NCI-H187 treated with DMSO at 0.1 percent for 48 hours (cell line): Measurements from ENCODE around the gene SYTL4.
"Not testable (repeated sequence)": the region's sequence is repeated elsewhere in the genome, so short reads cannot be mapped to it uniquely, and the experiment has no call there.

ENCODE experiments used
- DNase-seq: peaks from one replicate; lab custom pipeline; 2025; lab: John Stamatoyannopoulos, UW

SYTL4 gene

DNA sequence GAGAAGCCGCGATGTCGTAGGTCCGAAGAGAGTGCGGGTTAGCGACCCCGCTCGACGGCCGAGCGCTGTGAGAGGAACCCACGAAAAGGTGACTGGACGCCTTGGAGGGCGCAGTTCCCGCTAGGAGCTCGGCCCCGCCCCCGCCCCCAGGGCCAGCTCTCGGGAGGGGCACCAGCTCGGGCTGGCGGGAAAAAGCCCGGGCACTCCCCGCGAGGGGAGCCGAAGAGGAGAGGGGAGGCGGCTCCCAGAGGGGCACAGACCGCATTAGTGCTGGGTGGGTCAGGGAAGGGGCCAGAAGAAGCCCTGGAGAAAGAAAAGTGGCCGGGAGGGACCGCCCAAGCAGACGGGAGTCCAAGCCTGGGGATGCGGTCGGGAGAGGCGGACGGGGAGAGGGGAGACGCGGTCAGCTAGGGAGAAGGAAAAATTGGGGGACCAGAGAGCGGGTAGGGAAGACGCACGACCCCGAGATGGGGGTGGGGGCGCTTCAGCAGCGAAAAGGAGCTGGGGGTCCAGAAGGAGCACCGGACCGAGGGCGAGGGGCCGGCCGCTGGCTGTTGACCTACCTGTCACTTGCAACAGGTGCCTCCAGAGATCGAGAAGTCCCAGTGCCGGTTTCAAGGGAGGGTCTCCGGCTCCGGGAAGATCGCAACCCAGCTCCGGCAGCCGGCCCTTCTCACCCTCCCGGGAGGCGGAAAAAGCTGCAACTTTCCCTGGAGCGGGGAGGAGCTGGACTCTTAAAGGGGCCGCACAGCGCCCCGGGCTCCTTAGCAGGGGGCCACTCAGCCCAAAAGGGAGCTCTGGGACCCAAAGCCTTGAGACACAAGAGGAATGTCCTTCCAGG lies at the start of gene SYTL4:
SYTL4 (minus strand) TSS at position 681 of the 841 bp plus-strand sequence. CDS start 30,084 bp downstream, outside the sequence.
- DNase-seq: no peak

DNA sequence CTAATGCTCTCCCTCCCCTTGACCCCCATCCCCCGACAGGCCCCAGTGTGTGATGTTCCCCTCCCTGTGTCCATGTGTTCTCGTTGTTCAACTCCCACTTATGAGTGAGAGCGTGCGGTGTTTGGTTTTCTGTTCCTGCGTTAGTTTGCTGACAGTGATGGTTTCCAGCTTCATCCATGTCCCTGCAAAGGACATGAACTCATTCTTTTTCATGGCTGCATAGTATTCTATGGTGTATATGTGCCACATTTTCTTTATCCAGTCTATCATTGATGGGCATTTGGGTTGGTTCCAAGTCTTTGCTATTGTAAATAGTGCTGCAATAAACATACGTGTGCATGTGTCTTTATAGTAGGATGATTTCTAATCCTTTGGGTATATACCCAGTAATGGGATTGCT lies 37.5 kb upstream of the SYTL4 start:
- DNase-seq: not testable (repeated sequence)

DNA sequence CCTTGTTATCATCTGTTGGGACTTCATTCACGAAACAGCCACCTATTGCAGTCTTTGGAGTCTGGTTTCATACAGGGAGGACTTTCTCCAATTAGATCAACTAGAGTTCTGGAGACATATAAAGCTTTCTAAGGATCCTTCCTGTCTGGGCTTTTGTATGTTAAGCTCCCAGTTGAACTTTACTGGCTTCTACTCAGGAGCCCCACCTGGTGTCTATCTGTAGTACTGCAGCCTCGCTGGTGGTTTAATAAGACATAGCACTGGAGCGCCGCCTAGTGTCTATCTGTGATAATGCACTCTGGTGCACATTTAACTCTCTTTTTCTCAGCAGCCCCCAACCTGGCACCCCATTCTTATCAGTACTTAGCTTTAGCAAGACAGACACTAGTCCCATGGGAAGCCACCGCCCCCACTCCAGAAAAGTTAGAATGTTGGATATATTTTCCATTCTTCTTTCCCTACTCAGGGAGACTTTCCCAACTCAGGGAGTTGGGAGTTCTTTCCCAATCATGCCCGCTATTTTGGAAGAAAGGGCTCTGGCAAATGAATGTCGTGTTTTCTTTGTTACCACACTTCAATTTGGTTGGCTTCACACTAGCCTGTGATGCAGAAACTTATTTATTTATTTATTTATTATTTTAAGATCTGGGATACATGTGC lies 36.9 kb upstream of the SYTL4 start:
- DNase-seq: peak; percentile 22

DNA sequence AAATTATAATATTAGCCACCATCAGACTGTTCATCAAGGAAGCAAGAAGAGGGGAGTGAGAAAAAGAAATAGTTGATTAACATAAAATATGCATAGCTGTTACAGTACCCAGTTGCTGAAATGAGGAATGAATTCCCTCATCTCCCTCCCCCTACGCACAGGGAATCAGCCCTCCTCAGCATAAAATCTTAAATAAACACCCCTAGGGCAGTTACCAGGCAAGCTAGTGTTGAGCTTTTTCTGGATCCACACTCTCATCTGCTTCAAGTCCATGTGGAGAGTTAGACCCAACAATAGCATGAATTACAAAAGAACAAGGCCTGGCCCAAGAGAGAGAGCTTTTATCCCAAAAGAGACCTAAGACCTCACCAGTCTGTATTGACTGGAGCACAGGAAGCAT lies 19.0 kb upstream of the SYTL4 start:
- no peak for DNase-seq

DNA sequence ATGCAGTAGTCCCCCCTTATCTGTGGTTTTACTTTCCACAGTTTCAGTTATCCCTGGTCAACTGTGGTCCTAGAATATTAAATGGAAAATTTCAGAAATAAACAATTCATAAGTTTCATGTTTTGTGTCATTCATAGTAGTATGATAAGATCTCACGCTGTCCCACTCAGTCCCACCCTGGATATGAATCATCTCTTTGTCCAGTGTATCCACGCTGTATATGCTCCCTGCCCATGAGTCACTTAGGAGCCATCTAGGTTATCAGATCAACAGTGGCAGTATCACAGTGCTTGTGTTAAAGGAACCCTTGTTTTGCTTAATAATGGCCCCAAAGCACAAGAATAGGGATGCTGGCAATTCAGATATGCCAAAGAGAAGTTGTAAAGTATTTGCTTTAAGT lies 16.2 kb upstream of the SYTL4 start:
- no peak for DNase-seq

DNA sequence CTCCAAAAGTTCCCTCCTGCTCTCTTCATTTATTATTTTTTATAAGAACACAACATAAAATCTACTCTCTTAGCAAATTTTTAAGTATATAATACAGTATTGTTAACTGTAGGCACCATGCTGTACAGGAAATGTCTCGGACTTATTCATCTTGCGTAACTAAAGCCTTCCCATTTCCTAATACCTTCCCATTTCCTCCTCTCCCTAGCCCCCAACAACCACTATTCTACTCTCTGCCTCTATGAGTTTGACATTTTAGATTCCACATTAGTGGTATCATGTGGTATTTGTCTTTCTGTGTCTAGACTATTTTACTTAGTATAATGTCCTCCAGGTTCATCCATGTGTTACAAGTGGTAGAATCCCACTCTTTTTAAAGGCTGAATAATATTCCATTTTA lies 15.8 kb upstream of the SYTL4 start:
- DNase-seq: no peak

DNA sequence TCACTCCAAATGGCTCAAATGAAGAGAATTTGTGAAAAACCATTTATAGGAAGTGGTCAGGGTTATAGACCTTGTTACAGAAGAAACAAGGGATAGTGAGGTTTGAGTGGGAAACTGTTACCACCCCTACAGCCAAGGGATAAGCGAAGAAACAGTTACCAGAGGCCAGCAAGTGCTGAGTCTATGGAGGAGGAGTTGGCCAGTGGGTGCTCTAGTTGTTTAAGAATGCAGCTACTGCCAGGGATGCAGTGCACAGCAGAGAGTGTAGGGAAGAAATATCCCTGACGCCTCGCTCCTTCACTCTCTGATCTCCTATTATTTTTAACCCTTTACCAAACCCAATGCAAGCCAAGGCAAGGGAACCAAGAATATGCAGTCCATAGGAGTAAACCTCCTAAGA lies 15.2 kb upstream of the SYTL4 start:
- DNase-seq: no peak

DNA sequence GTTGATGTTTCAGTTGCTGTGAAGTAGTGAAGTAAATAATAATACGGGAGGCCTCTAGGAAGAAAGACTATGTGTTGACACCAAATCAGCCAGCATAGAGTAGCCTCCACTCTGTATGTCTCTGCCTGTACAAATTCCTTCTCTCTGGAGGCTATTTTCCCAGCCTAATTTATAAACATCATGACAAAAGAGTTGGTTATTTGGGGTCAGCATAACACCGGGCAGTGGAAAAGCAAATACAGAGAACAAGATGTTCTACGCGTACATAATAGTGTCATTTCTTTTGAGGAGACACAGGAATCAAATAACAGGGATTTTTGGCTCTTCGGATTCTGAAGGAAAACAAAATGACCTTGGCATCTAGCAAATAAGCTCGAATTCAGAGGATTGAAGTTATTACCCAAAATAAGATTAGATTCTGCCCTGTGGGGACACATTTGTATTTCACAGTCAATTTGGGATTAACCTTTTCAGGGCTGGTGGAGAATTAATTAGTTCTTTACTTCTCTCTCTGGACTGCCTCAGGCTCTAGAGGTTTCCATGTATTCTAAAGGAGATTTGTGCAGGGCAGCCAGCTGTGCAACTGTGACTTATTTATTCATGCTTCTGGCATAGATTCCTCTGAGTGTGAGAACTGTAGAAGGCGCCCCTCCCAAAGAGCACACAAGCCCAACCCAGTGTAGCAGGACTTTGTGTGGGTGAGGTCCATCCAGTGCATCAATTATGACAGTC lies 14.1 kb upstream of the SYTL4 start:
- DNase-seq: no peak

DNA sequence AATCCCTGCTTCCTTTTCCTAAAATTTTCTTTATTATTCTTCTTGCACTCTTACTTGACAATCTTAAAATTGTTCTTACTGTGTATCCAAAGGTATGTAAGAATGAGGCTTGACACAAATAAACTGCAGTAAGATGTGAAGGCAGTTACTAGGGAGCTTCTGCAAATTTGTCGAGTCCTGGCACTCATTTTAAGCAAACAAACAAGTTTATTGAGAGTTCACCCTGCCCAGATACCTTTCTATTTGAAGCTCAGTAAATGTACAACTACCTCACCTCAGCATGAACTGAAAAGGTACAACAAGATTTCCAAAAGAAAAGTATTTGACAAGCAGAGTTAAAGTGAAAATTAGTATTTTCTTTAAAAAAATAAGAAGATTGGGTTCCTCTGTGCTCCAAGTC lies 13.3 kb upstream of the SYTL4 start:
- no peak for DNase-seq

DNA sequence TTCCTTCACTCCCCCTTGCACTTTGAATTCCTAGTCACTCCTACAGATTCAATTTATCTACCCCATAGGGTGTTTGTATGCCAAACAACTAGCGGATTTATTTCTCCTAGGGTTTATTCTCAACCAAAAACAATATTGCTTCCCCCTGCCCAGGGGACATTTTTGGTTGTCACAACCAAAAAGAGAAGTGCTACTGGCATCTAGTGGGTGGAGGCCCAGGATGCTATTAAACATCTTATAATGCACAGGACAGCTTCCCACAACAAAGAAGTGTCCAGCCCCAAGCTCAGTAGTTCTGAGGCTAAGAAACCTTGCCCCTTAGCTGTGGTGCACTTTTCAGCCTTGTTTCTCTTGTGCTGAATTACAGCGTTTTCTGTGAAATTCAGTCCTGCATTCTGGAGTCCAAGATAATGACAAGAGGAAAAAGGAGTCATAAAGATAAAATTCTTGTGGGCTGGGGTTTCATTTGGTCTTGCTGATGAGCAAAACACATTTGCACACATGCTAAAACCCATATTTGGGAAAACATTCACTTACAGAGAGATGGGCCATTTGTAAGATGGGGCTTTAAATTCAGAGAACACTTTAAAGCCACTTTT lies 11.2 kb upstream of the SYTL4 start:
- no peak for DNase-seq

DNA sequence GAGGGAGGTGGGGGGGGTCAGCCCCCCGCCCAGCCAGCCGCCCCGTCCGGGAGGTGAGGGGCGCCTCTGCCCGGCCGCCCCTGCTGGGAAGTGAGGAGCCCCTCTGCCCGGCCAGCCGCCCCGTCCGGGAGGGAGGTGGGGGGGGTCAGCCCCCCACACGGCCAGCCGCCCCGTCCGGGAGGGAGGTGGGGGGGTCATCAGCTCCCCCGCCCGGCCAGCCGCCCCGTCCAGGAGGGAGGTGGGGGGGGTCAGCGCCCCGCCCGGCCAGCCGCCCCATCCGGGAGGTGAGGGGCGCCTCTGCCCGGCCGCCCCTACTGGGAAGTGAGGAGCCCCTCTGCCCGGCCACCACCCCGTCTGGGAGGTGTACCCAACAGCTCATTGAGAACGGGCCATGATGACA lies 7.9 kb downstream of the SYTL4 start:
- not testable (repeated sequence) for DNase-seq

DNA sequence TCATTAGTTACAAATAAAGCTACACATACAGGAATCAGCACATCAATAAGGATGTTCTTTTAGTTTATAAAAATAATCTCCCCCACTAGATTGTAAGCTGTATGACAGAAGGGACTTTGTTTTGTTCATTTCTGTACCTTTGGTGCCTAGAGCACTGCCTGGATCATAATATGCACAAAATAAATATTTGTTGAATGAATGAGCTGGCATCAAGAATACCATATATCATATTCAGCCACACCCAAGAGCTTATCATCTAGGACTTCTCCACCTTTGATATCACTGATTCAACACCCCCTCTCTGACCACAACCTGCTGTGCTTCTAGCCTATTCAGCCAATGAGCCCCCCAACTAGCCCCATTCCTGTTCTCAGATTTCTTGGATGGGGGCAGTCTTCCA lies 10.6 kb downstream of the SYTL4 start:
- no peak for DNase-seq

DNA sequence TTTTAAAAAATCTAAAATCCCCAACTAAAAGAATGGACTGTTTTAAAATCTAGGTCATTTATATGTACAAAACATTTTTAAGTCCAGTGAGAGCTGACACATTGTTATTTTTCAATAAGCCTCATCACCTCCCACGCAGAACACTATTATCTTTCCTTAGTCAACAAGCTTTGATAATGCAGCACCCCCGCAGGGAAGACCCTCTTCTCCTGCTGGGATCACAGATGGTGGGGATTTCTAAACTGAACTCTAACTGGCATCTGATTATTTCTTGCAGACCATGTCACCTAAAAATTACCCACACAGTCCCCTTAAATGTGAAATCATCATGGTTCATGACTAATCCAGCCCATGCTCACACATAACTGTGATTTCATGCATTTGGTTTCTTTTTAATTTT lies 11.6 kb downstream of the SYTL4 start:
- DNase-seq: no peak

DNA sequence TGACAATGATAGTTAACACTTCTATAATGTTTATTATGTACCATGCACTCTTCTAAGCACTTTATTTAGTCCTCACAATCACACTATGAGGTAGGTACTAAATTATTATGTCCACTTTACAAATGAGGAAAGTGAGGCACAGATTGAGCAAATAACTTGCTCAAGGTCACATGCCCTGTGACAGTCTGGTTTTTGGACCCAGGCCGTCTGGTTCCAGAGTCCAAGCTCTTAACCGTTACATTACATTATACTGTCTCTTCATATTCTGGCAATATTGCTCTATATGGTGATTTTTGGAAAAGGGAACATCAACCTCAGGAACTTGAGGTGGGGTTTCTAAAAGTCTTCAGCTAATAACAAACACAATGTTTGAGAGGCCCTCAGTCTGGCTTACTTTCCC lies 12.8 kb downstream of the SYTL4 start:
- DNase-seq: no peak

DNA sequence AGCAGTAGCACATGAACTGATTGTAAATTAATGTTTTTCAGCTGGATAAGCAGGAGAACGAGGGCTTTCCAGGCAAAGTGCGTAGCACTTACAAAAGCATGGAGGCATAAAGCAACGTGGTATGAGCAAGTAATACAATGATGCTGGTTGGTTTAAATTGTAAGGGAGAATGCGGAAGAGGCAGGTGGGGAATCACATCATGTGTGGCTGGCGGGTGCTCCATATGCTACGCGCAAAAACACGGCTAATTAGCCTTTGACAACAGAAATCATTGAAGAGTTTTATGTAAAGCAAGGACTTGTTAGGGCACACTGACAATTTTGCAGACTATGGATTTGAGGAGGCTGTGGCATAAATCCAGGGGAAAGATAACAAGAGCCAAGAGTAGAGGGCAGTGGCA lies 14.6 kb downstream of the SYTL4 start:
- DNase-seq: no peak

DNA sequence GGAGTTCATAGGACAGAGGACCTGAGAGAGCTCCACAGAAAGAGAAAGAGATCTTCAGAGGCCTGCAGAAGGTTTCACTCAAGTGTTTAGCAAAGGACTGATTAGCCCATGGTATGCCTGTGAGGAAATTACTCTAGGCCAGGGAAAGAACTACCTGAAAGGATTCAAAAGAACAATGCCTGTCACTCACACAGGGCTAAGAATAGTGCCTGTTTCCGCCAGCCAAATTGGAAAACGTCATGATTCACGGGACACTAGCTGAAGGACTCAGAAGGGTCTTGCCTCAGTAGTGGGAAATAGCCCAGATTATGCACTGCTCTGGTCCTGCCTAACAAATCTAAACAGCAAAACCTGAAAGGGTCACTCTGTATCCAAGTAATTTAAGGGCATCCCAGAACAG lies 21.1 kb downstream of the SYTL4 start:
- DNase-seq: no peak

DNA sequence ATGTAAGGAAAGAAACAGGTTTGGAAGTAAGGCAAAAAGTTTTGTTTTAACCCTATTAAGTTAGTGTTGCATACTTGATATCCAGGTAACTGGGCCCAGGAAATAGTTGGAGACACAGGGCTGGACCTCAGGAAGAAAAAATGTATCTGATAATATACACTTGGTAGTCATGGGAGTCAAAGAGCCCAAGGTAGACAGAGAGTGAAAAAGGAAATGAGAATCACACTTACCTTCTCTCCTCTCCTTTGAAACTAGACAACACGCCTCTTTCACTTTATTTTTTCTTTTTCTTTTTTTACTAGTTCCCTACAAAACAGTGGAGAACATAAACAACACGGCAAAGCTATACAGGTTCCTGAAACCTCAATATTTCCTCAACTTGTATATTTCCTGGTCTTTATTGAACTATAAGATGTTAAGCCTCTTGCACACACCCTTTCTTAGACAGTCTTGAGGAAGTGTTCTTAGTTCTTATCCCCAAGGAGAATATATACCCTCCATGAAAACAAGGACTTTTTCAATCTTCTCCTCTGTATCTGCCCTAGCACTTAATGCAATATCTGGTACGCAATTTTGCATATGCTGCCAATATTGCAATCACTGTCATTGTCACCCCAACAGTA lies 27.2 kb downstream of the SYTL4 start:
- DNase-seq: no peak

DNA sequence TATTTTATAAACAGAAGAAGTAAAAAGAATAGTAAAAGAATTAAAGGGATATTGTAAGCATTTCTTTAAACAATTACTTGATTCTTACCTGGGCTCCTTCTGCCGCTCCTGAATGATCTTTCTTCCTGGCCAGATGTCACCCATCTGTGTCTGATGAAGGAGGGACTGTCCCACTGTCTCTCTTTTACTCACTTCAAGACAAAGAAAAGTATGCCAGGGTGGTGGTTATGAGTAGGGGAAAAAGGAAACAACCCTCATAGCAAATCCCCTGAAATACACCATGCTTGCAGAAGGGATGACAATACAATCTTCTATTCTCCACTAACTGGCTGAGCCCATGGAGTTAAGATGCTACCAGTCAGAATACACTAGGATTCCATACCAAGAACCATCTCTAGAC lies 31.1 kb downstream of the SYTL4 start:
- DNase-seq: no peak

DNA sequence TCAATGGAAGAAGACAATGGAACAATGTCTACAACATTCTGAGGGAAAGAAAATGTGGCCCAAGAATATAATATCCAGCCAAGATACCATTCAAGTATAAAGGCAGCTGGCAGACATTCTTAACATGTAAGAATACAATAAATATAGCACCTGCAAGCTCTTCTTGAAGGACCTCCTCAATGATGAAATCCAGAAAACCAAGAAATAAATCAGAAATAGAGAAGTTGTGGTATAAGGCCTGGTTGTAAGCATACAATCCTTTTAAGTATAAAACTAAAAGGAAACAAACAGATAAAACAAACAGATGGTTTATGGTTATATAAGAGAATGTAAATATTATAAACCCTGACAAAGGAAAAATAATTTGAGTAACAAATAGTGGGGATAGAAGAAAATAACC lies 33.4 kb downstream of the SYTL4 start:
- DNase-seq: no peak

DNA sequence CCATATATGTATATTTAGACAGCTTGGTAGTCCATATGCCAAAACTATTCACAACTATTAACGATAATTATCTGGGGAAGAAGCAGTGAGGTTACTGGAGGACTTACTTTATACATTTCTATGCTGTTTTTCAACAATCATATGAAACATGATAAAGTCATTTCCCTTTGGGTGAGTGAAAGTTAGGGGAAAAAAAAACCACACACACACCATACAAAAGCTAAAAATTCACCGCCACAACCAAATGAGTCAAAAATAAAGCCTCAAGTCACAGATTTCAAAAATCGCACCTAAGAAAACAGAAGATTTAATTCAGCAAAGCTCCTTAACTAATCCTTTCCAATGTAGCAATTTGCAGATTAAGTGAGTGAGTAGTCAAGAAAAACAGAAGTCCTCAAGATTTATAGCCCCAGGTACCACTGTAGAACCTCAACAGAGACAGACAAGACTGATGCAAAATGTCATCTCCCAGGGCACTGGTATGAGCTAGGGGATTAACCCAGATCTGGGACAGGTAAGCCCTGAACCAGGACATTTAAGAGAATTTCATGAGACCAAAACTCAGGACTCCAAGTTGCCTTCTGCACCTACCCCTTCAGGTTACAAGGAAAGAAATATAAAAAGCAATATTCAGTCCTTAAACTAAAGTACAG lies 35.1 kb downstream of the SYTL4 start:
- no peak for DNase-seq

DNA sequence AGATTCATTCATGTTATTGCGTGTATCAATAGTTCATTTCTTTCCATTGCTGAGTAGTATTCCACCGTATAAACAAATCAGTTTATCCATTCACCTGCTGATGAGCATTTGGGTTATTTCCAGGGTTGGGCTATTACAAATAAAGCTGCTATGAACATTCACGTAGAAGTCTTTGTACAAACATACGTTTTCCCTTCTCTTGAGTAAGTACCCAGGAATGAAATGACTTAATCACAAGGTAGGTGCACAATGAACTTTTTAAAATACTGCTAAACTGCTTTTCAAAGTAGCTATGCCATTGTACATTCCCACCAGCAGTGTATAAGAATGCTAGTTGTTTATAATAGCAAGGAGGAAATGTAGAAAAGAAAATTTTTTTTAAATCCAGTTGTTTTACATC lies 35.9 kb downstream of the SYTL4 start:
- DNase-seq: no peak

DNA sequence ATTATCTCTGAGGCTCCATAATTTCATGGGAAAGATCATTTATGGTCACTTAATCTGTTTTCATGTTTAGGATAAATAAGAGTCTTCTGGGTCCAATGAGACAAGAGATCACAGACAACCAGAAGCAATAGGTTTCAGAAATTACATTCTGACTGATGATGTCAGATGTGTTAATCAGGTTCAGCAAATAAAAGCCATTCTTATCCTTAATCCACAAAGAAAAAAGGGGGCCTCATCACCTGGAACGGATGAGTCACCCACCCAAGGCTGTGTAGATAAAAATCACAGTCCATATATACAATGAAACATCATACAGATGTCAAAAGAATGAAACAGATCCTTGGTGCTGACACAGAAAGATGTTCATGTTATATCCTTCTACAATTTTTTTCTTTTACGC lies 36.6 kb downstream of the SYTL4 start:
- no peak for DNase-seq
